ENCODE results near the gene KIF18B.

DNA sequence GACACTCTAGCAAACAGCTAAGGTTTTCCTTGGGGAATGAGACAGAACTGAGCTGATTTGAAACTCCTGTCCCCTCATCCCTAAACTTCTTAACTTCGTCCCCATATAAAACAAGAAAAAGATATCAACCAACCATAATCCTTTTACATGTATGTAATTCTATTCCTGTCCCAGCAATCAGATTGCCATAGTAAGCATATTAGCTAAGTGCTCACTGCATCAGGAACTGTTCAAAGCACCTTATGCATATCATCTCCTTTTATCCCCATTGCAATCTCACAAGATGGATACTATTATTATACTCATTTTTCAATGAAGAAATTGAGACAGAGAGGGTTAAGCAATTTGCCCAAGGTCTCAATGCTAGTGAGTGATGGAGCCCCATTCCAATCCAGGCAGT is 6.8 kb downstream of the KIF18B start:
- TF ChIP-seq, protein P1, sequence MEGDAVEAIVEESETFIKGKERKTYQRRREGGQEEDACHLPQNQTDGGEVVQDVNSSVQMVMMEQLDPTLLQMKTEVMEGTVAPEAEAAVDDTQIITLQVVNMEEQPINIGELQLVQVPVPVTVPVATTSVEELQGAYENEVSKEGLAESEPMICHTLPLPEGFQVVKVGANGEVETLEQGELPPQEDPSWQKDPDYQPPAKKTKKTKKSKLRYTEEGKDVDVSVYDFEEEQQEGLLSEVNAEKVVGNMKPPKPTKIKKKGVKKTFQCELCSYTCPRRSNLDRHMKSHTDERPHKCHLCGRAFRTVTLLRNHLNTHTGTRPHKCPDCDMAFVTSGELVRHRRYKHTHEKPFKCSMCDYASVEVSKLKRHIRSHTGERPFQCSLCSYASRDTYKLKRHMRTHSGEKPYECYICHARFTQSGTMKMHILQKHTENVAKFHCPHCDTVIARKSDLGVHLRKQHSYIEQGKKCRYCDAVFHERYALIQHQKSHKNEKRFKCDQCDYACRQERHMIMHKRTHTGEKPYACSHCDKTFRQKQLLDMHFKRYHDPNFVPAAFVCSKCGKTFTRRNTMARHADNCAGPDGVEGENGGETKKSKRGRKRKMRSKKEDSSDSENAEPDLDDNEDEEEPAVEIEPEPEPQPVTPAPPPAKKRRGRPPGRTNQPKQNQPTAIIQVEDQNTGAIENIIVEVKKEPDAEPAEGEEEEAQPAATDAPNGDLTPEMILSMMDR (IDR thresholded peaks at IDR 0.05): no peak
- no peak for TF ChIP-seq POLR2A (IDR thresholded peaks at IDR 0.05)

Measured in heart left ventricle (tissue), 13 donors.